ENCODE results near the gene RNF187.

The RNF187 gene

GRCh38 chr1:228483789-228484188, 3.4 kb upstream of the RNF187 start:
- no peaks in the 10 kb centered on the region for H3K27me3 ChIP-seq (ENCODE audit: insufficient read depth, low read length)
- no peak overlapping the region for H2AFZ ChIP-seq (ENCODE audit: low read depth, low read length)
- no peaks in the 10 kb centered on the region for H3K9me3 ChIP-seq (ENCODE audit: low read length)
- H3K4me1 ChIP-seq (ENCODE audit: insufficient read depth, low read length) = peaks cover 22% of the 10 kb centered on the region
- H3K4me3 ChIP-seq (ENCODE audit: low read length) = no peak overlapping the region
- no peaks in the 10 kb centered on the region for H3K36me3 ChIP-seq (ENCODE audit: insufficient read depth, low read length)

DNA sequence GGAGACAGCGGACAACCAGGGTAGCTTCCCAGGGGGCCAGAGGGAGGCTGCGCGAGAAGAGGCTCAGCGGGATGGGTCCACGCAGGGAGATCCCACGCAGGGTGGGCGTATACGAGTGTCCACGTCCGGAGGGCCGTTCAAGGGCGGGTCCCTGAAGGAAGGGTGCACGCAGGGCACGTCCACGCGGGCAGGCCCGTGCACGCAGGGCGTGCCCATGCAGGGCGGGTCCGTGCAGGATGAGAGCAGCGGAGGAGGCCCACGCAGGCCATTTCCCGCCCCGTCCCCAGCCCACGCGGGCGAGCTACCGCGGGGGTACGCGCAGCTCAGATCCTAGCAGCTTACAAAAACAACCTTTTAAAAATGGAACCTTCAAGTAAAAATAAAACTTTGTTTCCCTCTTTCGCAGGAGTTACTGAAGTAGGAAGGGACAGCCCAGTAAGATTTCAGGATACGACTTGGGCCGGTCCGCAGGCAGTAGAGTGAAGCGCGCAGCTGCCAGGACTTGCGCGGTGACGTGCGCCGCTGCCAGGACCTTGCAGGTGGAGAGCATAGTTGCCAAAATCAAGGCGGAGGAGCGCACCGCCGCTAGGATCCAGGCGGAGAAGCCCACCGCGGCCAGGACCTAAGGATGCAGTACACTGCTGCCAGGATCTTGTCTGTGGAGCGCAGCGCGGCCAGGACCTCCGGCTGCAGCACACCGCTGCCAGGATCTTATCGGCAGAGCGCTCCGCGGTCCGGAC, 416 bp upstream of the RNF187 start:
- peak overlapping the region; percentile 86 for H3K4me3 ChIP-seq (ENCODE audit: low read length)
- H3K36me3 ChIP-seq (ENCODE audit: insufficient read depth, low read length) = peaks cover 29% of the 10 kb centered on the region
- peak overlapping the region; percentile 70 for H2AFZ ChIP-seq (ENCODE audit: low read depth, low read length)
- H3K27me3 ChIP-seq (ENCODE audit: insufficient read depth, low read length) = no peaks in the 10 kb centered on the region
- H3K4me1 ChIP-seq (ENCODE audit: insufficient read depth, low read length) = peaks cover 14% of the 10 kb centered on the region
- H3K9me3 ChIP-seq (ENCODE audit: low read length) = no peaks in the 10 kb centered on the region

DNA sequence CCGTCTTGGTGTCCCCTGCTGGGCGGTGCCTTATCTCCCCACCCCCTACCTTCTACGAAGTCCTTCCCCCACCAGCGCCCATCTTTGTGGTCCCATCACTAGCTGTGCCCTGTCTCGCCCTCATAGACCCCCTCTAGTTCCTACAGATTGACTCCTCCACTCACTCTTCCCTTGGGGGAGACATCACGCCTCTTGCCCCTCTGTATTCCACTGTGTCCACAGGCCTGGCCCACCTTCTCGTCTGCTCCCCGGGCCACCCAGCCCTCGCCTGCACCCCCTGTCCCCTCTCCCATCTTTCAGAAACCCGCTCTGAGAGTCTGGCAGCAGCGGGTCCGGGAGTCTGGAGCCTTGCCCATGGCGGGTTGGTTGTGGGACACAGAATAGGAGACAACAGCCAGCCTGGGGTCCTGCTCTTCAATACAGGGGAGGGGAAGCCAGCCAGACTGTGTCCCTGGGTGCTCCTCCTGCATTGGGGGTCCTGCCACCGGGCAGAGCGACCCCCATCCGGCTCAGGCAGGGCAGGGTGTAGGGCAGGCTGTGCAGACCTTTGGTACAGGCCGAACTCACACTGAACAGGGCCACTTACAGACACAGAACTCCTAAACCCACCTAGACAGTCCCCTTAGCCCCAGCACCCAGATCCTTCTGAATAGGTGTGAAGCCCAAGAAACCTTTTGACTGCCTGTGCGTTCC, 1.1 kb downstream of the RNF187 start:
- Histone ChIP-seq H2AFZ (ENCODE audit: low read depth, low read length) (no peak overlapping the region), H3K36me3 (ENCODE audit: insufficient read depth, low read length) (peaks cover 38% of the 10 kb centered on the region), H3K27me3 (ENCODE audit: insufficient read depth, low read length) (no peaks in the 10 kb centered on the region), H3K4me3 (ENCODE audit: low read length) (peak overlapping the region; percentile 86), H3K9me3 (ENCODE audit: low read length) (no peaks in the 10 kb centered on the region), H3K4me1 (ENCODE audit: insufficient read depth, low read length) (peaks cover 14% of the 10 kb centered on the region)

- H3K4me3 ChIP-seq (ENCODE audit: low read length) = peak overlapping the region; percentile 86
These were observed 1.9 kb downstream of the RNF187 start for GRCh38 chr1:228488818-228489674.

DNA sequence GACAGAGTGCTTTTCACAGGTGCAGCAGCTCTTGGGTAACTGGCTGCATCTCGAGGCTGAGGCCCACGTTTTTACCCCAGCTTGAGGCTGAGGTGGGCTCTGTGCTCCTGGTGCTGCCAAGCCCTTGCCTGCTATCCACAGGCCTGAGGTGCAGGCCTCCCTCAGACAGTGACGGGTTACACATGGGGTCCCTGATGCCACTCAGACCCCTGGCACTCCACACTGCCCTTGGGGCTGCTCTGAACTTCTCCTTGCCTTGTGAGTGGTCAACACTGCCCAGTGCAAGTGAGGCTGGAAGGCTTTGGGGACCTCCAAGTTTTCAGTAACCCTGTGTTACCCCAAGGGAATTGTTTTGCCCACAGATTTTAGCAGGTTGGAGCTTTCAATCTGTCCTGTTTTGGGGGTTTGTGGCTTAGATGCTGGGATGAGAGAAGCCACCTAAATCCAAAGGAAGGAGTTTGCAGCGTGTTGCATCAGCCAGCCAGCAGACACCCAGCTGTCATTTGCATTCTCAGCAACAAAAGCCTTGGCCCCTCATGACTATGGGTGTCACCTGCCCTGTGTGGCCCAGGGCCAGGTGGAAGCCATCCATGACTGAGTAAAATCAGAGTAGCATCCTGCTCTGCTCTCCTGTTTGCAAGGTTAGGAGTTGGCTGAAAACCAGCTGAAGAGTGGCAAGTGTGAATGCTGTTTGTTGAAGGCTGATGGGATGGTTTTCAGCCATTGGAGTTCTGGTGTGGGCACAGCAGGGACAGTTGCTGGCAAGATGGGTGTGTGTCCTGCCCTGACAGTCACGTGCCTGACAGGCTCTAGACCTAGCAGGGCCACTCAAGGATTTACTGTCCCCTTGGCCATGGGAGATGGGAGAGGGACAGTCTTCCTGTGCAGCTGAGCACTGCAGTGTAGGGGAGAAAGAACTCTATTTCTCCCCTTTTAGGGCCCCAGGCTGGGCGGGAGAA, 3.2 kb downstream of the RNF187 start:
- no peak overlapping the region for H3K4me3 ChIP-seq (ENCODE audit: low read length)
- peaks cover 58% of the 10 kb centered on the region for H3K36me3 ChIP-seq (ENCODE audit: insufficient read depth, low read length)
- peaks cover under 1% of the 10 kb centered on the region for H3K9me3 ChIP-seq (ENCODE audit: low read length)

More at GRCh38 chr1:228488818-228489674, 1.9 kb downstream of the RNF187 start:
- Histone ChIP-seq H3K36me3 (ENCODE audit: insufficient read depth, low read length) (peaks cover 46% of the 10 kb centered on the region), H3K4me1 (ENCODE audit: insufficient read depth, low read length) (peaks cover 14% of the 10 kb centered on the region), H2AFZ (ENCODE audit: low read depth, low read length) (no peak overlapping the region), H3K27me3 (ENCODE audit: insufficient read depth, low read length) (no peaks in the 10 kb centered on the region), H3K9me3 (ENCODE audit: low read length) (no peaks in the 10 kb centered on the region)

GRCh38 chr1:228493141-228494043, 6.2 kb downstream of the RNF187 start:
- Histone ChIP-seq H3K9me3 (ENCODE audit: low read length) (peaks cover 2% of the 10 kb centered on the region), H2AFZ (ENCODE audit: low read depth, low read length) (no peak overlapping the region), H3K4me3 (ENCODE audit: low read length) (no peak overlapping the region), H3K27me3 (ENCODE audit: insufficient read depth, low read length) (no peaks in the 10 kb centered on the region), H3K4me1 (ENCODE audit: insufficient read depth, low read length) (peaks cover 10% of the 10 kb centered on the region), H3K36me3 (ENCODE audit: insufficient read depth, low read length) (peaks cover 59% of the 10 kb centered on the region)

More for the DNA sequence above, 3.2 kb downstream of the RNF187 start:
- Histone ChIP-seq H3K4me1 (ENCODE audit: insufficient read depth, low read length) (peaks cover 14% of the 10 kb centered on the region), H3K27me3 (ENCODE audit: insufficient read depth, low read length) (no peaks in the 10 kb centered on the region), H2AFZ (ENCODE audit: low read depth, low read length) (no peak overlapping the region)

GRCh38 chr1:228494044-228494353, 6.8 kb downstream of the RNF187 start:
- Histone ChIP-seq H3K27me3 (ENCODE audit: insufficient read depth, low read length) (no peaks in the 10 kb centered on the region), H3K9me3 (ENCODE audit: low read length) (peaks cover 2% of the 10 kb centered on the region), H3K36me3 (ENCODE audit: insufficient read depth, low read length) (peaks cover 57% of the 10 kb centered on the region), H2AFZ (ENCODE audit: low read depth, low read length) (no peak overlapping the region), H3K4me3 (ENCODE audit: low read length) (no peak overlapping the region), H3K4me1 (ENCODE audit: insufficient read depth, low read length) (peaks cover 4% of the 10 kb centered on the region)

DNA sequence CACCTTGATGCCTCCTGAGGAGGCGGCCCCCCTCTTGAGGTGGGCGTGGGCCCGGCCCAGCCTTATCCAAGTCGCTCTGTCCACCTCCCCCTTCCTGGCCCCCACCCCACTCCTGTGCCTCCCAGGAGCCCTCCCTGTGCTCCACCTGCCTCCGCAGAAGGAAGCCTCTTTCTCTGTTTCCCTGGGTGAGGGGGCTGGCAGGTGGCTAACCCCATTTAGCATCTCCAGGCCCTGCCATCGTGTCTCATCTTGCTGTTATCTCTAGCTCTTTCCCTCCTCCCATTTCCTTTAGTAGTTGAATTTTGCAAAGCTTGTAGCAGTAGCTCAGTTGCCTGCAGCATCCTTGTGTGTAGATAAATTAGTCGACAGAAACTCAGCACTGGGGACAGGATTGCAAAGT, 7.2 kb downstream of the RNF187 start:
- H3K27me3 ChIP-seq (ENCODE audit: insufficient read depth, low read length) = no peaks in the 10 kb centered on the region
- peaks cover 53% of the 10 kb centered on the region for H3K36me3 ChIP-seq (ENCODE audit: insufficient read depth, low read length)
- no peak overlapping the region for H2AFZ ChIP-seq (ENCODE audit: low read depth, low read length)
- H3K4me3 ChIP-seq (ENCODE audit: low read length) = no peak overlapping the region
- H3K4me1 ChIP-seq (ENCODE audit: insufficient read depth, low read length) = peaks cover 3% of the 10 kb centered on the region
- H3K9me3 ChIP-seq (ENCODE audit: low read length) = peaks cover 2% of the 10 kb centered on the region

GRCh38 chr1:228494970-228495853, 8.0 kb downstream of the RNF187 start:
- Histone ChIP-seq H3K4me3 (ENCODE audit: low read length) (no peak overlapping the region), H3K4me1 (ENCODE audit: insufficient read depth, low read length) (peaks cover 3% of the 10 kb centered on the region), H3K36me3 (ENCODE audit: insufficient read depth, low read length) (peaks cover 45% of the 10 kb centered on the region)

DNA sequence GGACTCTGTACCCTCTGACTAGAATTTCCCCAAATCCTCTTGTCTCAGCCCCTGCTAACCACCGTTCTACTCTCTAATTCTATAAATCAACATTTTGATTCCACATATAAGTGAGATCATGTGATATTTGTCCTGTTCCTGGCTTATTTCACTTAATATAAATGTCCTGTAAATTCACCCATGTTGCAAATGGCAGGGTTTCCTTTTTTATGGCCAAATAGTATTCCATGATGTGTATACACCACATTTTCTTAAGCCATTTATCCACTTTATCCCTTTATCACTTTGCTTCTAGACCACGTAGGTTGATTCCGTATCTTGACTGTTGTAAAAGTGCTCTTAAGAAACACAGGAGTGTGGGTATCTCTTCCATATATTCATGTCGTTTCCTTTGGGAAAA, 8.9 kb downstream of the RNF187 start:
- H3K27me3 ChIP-seq (ENCODE audit: insufficient read depth, low read length) = no peaks in the 10 kb centered on the region
- no peak overlapping the region for H2AFZ ChIP-seq (ENCODE audit: low read depth, low read length)
- H3K4me1 ChIP-seq (ENCODE audit: insufficient read depth, low read length) = peaks cover 2% of the 10 kb centered on the region
- H3K4me3 ChIP-seq (ENCODE audit: low read length) = no peak overlapping the region
- peaks cover 36% of the 10 kb centered on the region for H3K36me3 ChIP-seq (ENCODE audit: insufficient read depth, low read length)
- peaks cover 2% of the 10 kb centered on the region for H3K9me3 ChIP-seq (ENCODE audit: low read length)

More at GRCh38 chr1:228494970-228495853, 8.0 kb downstream of the RNF187 start:
- Histone ChIP-seq H3K27me3 (ENCODE audit: insufficient read depth, low read length) (no peaks in the 10 kb centered on the region), H3K9me3 (ENCODE audit: low read length) (peaks cover 2% of the 10 kb centered on the region), H2AFZ (ENCODE audit: low read depth, low read length) (no peak overlapping the region)

- Histone ChIP-seq H3K36me3 (ENCODE audit: insufficient read depth, low read length) (peaks cover 33% of the 10 kb centered on the region), H3K4me3 (ENCODE audit: low read length) (no peak overlapping the region), H2AFZ (ENCODE audit: low read depth, low read length) (no peak overlapping the region), H3K9me3 (ENCODE audit: low read length) (peaks cover 2% of the 10 kb centered on the region), H3K4me1 (ENCODE audit: insufficient read depth, low read length) (peaks cover 2% of the 10 kb centered on the region), H3K27me3 (ENCODE audit: insufficient read depth, low read length) (no peaks in the 10 kb centered on the region)
These were observed 9.3 kb downstream of the RNF187 start for GRCh38 chr1:228496494-228496893.

All from neuron (in vitro differentiated cells).